ENCODE data around the gene CYP1A1. TPM values are rescaled to one million over a fixed set of nuclear protein-coding genes. Genes with fewer than 3 reads are reported as not detected.

The CYP1A1 gene
- total RNA-seq, 1 experiment from 2014 or later, result 0.26 TPM

- H3K4me3 Mint-ChIP-seq, result peak overlapping the region; percentile 100
- ChIA-PET CTCF (interaction anchor here (0.7 kb wide), 1 partner anchor 75 kb away, joined by 5 read pairs; no protein-coding TSS in a partner anchor), POLR2A (interaction anchor here (0.9 to 1.6 kb wide), 2 partner anchors 11 to 63 kb away, joined by 5 to 7 read pairs; no protein-coding TSS in a partner anchor)
Measured at GRCh38 chr15:74696808-74697207, 28.5 kb downstream of the CYP1A1 start.

GRCh38 chr15:74696398-74696729, 29.0 kb downstream of the CYP1A1 start:
- H3K27ac Mint-ChIP-seq, result peak overlapping the region; percentile 99
- peak; percentile 54 for ATAC-seq

More at GRCh38 chr15:74696808-74697207, 28.5 kb downstream of the CYP1A1 start:
- H3K4me1 Mint-ChIP-seq, result peaks cover 11% of the 10 kb centered on the region
- no peak for ATAC-seq
- H3K9me3 Mint-ChIP-seq, result no peaks in the 10 kb centered on the region
- H3K27ac Mint-ChIP-seq, result no peak overlapping the region; the same call in 1 of the 2 replicates
- DNase-seq (ENCODE audit: low spot score), result no peak
- TF ChIP-seq FOXJ3 (CRISPR knock-in tag; IDR thresholded peaks at IDR 0.05; ENCODE audit: borderline replicate concordance), result no peak
- TF ChIP-seq ZNF138 (CRISPR knock-in tag; conservative IDR thresholded peaks at IDR 0.05), result no peak
- no peak for TF ChIP-seq NFATC4 (CRISPR knock-in tag; IDR thresholded peaks at IDR 0.05)
- no peak for TF ChIP-seq ZNF263 (CRISPR knock-in tag; IDR thresholded peaks at IDR 0.05; ENCODE audit: low read depth)
- TF ChIP-seq ATF2 (CRISPR knock-in tag; IDR thresholded peaks at IDR 0.05; ENCODE audit: borderline replicate concordance, low read depth), result no peak
- TF ChIP-seq, protein P1, sequence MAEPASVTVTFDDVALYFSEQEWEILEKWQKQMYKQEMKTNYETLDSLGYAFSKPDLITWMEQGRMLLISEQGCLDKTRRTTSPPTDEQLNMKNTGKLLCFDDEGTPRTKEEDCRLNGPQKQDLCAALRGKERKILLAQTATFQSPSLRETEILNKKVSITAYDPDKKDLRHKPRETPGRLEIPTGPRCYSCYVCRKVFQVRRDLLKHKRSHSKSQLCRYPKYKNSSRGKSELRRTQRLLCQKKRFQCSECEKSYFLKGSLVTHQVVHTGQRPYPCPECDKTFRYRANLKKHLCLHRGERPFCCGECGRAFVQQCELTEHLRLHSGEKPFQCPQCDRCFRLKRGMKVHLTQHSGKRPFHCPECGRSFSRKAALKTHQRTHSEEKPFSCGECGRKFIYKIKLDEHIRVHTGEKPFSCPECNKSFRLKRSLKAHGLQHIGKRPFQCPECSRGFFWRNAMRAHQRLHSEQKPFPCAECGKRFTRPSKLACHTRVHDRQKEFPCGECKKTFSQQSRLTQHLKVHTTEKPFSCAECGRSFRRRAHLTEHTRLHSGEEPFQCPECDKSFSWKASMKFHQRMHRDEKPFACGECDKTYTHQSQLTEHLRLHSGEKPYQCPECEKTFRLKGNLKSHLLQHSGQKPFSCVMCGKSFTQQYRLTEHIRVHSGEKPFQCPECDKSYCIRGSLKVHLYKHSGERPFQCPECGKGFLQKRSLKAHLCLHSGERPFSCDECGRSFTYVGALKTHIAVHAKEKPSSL (CRISPR knock-in tag; conservative IDR thresholded peaks at IDR 0.05), result no peak
- peaks cover 16% of the 10 kb centered on the region for H3K27me3 Mint-ChIP-seq (ENCODE audit: low read depth)
- peaks cover 2% of the 10 kb centered on the region; the same call in 1 of the 2 replicates for H3K36me3 Mint-ChIP-seq

More at GRCh38 chr15:74696398-74696729, 29.0 kb downstream of the CYP1A1 start:
- POLR2A ChIA-PET, result interaction anchor here (0.9 to 1.6 kb wide), 2 partner anchors 11 to 64 kb away, joined by 5 to 7 read pairs; no protein-coding TSS in a partner anchor
- CTCF ChIA-PET, result interaction anchor here (0.7 kb wide), 1 partner anchor 75 kb away, joined by 5 read pairs; no protein-coding TSS in a partner anchor
- DNase-seq (ENCODE audit: low spot score), result no peak
- Mint-ChIP-seq H3K4me1 (peaks cover 11% of the 10 kb centered on the region), H3K4me3 (peak overlapping the region; percentile 100), H3K36me3 (peaks cover 2% of the 10 kb centered on the region; the same call in 1 of the 2 replicates), H3K27me3 (ENCODE audit: low read depth) (peaks cover 12% of the 10 kb centered on the region), H3K9me3 (no peaks in the 10 kb centered on the region)
- TF ChIP-seq ATF6 (CRISPR knock-in tag; IDR thresholded peaks at IDR 0.05) (no peak), SP1 (CRISPR knock-in tag; conservative IDR thresholded peaks at IDR 0.05) (no peak), ETV6 (CRISPR knock-in tag; IDR thresholded peaks at IDR 0.05) (no peak), FOXP4 (CRISPR knock-in tag; IDR thresholded peaks at IDR 0.05) (no peak), ZNF671 (CRISPR knock-in tag; IDR thresholded peaks at IDR 0.05) (no peak), ZNF512 (CRISPR knock-in tag; IDR thresholded peaks at IDR 0.05; ENCODE audit: borderline replicate concordance) (no peak), OVOL2 (CRISPR knock-in tag; IDR thresholded peaks at IDR 0.05; ENCODE audit: borderline replicate concordance) (no peak), KAT7 (CRISPR knock-in tag; IDR thresholded peaks at IDR 0.05; ENCODE audit: borderline replicate concordance) (no peak), ATF2 (CRISPR knock-in tag; IDR thresholded peaks at IDR 0.05; ENCODE audit: borderline replicate concordance, low read depth) (no peak), MXD4 (CRISPR knock-in tag; IDR thresholded peaks at IDR 0.05; ENCODE audit: borderline replicate concordance) (no peak), HMGA2 (CRISPR knock-in tag; IDR thresholded peaks at IDR 0.05) (no peak), ZNF263 (CRISPR knock-in tag; IDR thresholded peaks at IDR 0.05; ENCODE audit: low read depth) (no peak), SOX15 (CRISPR knock-in tag; IDR thresholded peaks at IDR 0.05) (no peak)
- TF ChIP-seq, protein P2, sequence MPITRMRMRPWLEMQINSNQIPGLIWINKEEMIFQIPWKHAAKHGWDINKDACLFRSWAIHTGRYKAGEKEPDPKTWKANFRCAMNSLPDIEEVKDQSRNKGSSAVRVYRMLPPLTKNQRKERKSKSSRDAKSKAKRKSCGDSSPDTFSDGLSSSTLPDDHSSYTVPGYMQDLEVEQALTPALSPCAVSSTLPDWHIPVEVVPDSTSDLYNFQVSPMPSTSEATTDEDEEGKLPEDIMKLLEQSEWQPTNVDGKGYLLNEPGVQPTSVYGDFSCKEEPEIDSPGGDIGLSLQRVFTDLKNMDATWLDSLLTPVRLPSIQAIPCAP (CRISPR knock-in tag; IDR thresholded peaks at IDR 0.05), result no peak
